Measurements from ENCODE around the gene IZUMO1R.
"Not testable (repeated sequence)": the region's sequence is repeated elsewhere in the genome, so short reads cannot be mapped to it uniquely, and the experiment has no call there.

The IZUMO1R gene

GRCh38 chr11:94303966-94304958, at the start of gene IZUMO1R:
Gene IZUMO1R, plus strand, starts transcription at chr11:94304580. Its CDS starts 1,057 bp downstream, at chr11:94305637.
- DNase-seq = no peak

GRCh38 chr11:94271885-94272372, 32.5 kb upstream of the IZUMO1R start:
- no peak for DNase-seq

GRCh38 chr11:94272738-94273313, 31.6 kb upstream of the IZUMO1R start:
- DNase-seq = no peak

DNA sequence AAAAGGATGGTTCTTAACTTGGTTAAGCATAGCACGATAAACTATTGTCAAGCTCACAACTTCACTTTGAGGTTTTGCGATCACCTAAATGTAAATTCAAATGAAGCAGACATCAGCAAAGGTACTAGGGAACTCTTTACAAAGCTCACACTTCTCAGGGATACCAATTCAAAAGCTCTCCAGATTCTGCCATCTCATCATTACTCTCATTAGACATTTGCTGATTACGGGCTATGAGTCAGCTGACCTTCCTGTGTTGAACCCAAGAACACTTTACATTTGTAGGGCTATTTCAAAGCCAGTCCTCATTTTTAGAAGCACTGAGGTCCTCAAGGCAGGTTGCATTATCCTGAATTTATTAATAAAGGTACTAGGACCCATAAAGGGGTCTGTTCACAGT, 28.4 kb upstream of the IZUMO1R start:
- DNase-seq = no peak

DNA sequence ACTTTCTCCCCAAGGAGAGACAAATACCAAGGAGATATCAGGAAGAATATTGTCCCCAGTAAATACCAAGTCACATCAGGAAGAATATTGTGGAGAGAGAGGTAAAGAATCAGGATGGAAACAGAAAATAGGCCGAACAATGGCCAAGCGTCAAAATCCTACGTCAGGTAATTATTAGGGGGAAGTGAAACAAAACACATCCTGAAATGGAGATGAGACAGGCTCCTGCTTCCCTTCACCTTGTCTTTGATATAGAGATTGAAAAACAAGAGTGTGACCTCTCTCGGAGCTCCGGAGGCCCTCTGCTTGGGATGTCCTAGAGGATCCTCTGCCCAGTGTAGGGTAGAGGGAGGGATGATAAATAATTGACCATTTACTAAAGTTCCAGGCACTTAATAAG, 27.4 kb upstream of the IZUMO1R start:
- DNase-seq = no peak

- DNase-seq = not testable (repeated sequence)
Measured at GRCh38 chr11:94278207-94278606, 26.2 kb upstream of the IZUMO1R start.

DNA sequence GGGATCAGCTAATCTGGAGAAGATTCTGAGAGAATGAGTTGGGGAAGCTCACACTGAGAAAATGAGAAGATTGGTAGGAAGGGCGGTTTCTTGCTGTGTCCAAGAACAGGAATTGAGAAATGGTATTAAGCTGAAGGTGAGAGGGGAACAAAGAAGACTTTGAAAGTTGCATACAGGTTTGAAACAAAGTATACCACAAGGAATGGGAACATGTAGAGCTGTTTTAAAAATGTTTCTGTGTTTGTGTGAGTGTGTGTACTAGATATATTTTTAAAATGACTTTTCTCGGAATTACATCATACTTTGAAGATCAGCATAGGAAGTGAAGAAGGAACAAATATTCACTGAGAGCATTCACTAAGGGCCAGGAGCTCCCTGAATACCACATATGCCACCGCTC, 24.4 kb upstream of the IZUMO1R start:
- DNase-seq = no peak

- no peak for DNase-seq
Measured at GRCh38 chr11:94281324-94281723, 23.1 kb upstream of the IZUMO1R start.

DNA sequence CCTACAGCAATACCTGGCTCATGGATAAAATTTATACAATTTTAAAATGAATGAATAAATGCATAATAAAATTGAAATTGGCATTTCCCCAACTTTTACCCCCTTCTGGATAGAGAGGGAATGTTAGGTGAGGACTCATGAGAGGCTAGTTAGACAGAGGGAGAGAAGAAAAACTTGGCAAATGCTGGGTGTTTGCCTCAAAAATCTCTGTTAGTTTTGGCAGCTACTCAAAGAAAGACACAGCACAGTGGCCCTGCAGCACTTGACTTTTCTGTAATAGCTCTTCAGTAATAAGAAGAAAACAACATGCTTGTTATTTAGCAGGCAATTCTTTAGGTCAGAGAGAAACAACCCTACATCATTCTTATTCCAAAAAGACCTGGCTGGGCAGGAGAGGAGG, 20.7 kb upstream of the IZUMO1R start:
- no peak for DNase-seq

- no peak for DNase-seq
Measured at GRCh38 chr11:94295534-94295933, 8.8 kb upstream of the IZUMO1R start.

GRCh38 chr11:94297985-94298576, 6.3 kb upstream of the IZUMO1R start:
- no peak for DNase-seq

DNA sequence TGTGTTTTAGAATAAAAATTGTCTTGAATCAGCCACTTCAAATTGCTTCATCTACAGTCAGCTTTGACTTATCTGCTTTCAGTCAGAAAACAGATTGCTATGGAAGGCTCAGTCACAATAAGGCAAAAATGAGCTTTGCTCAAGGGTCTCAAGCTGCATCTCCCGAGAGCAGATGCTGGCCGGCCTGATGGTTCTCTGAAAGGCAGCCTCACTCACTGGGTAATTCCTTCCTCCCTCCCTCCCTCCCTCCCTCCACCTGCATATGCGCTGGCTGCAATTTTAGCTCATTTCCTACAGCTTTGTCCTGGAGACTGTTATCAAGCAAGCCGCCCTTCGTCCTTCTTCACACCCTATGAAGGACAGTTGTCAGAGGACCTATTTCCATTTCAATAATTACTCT, 1.6 kb upstream of the IZUMO1R start:
- no peak for DNase-seq

DNA sequence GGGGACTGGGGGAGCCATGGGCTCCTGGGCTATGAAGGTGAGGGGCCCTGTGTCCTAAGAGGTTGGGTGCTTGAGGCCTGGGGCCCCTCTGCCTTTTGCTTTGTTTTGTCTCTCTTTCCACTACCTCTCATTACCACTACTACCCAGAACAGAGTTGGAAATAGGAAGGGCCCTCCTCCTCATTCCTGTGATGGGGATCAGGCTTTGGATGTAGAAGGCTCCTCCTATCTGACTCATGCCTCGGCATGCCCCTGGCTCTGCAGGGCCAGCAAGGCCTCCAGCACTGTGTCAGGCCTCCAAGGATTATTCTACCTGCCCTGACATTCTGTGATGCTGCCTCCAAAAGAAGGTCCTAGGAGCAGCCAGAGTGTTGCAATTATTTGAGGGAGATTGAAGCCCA, 766 bp downstream of the IZUMO1R start:
- DNase-seq = no peak

- DNase-seq = no peak
Measured at GRCh38 chr11:94307101-94307791, 2.9 kb downstream of the IZUMO1R start.

- DNase-seq = no peak
Measured at GRCh38 chr11:94308024-94308423, 3.6 kb downstream of the IZUMO1R start.

- no peak for DNase-seq
Measured at GRCh38 chr11:94309757-94310156, 5.4 kb downstream of the IZUMO1R start.

DNA sequence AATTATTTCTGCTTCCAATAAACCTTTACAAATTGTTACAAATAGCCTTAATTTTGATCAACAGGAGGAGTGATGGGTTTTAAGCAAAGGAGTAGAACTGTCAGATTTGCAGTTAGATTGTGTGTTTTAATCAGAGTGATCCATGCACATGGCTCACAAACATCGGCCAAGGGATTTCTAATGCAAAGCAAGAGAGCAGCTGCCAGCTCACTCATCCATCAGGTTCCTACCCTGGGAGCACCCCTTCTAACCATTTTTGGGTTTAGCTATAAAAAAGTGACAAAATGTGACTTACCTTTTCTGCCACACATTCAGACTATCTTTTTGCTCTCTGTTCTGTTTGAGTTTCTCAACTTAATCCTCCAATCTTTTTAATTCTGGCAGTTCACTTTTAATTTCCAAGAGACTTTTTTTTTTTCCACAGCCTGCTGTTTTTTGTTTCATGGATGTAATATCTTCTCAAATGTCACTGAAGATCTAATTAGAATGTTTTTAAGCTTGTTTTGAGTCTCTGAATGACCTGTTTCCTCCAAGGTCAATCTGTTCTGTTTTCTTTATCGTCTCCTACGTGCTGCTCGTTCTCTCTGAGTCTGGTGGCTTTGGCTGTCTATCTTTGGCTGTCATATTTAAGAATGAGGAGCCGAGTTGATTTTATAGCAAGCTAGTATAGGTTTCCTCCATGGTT, 6.0 kb downstream of the IZUMO1R start:
- no peak for DNase-seq

- no peak for DNase-seq
Measured at GRCh38 chr11:94312339-94312738, 8.0 kb downstream of the IZUMO1R start.

GRCh38 chr11:94314064-94314463, 9.7 kb downstream of the IZUMO1R start:
- no peak for DNase-seq

- no peak for DNase-seq
Measured at GRCh38 chr11:94315664-94316063, 11.3 kb downstream of the IZUMO1R start.

GRCh38 chr11:94322501-94322900, 18.1 kb downstream of the IZUMO1R start:
- no peak for DNase-seq

GRCh38 chr11:94325681-94326080, 21.3 kb downstream of the IZUMO1R start:
- DNase-seq = no peak

Measured in SHP77 (cell line).